Esophagus squamous epithelium (tissue), 4 donors: Measurements from ENCODE around the gene KLK6.

Experiments used
- CTCF ChIP-seq, 6 experiments: fragments of 450-650 bp in 4 of 6; fragments of 200-600 bp in 2 of 6; sonication (generic) in 2 of 6; IDR thresholded peaks; one replicate each; pipeline ENCODE4 v1.5.1; 2016 to 2019; ENCODE audit warnings: antibody characterized with exemption in 6 of 6, mild to moderate bottlenecking in 4 of 6, moderate library complexity in 4 of 6
- POLR2A ChIP-seq, 4 donors: fragments of 450-650 bp; IDR thresholded peaks; one replicate each; pipeline ENCODE4 v1.6.1; 2017; ENCODE audit warnings: antibody characterized with exemption in 4 of 4, mild to moderate bottlenecking in 4 of 4, moderate library complexity in 3 of 4

GRCh38 chr19:50924586-50924985, 44.8 kb downstream of the KLK6 start:
- TF ChIP-seq CTCF (IDR thresholded peaks at IDR 0.05) (no peak), POLR2A (IDR thresholded peaks at IDR 0.05) (no peak)
